Keratinocyte (primary cell): ENCODE results near the gene FBXO39. TPM values are rescaled to one million over a fixed set of nuclear protein-coding genes. Genes with fewer than 3 reads are reported as not detected.
"Not testable (repeated sequence)": the region's sequence is repeated elsewhere in the genome, so short reads cannot be mapped to it uniquely, and the experiment has no call there.

ENCODE experiments used
- DNase-seq: peaks from one replicate; pipeline ENCODE4 v3.0.0-alpha.2; 2011; ENCODE audit warnings: low read depth, missing footprints, low spot score
- FAIRE-seq: peaks from 2 replicates; lab custom pipeline; 2011; peaks lifted over from hg19 to GRCh38; lab: Jason Lieb, UNC
- H2AFZ ChIP-seq: 2 replicates; pipeline ENCODE4 v1.6.0; 2012; ENCODE audit warnings: low read length, control low read depth, inconsistent platforms; ENCODE audit not compliant: control insufficient read depth
- H3K27ac ChIP-seq: 2 replicates; pipeline ENCODE4 v1.5.1; 2011; ENCODE audit warnings: low read length; ENCODE audit not compliant: control insufficient read depth, insufficient read depth
- H3K27me3 ChIP-seq: 3 replicates; pipeline ENCODE4 v1.6.0; 2011; ENCODE audit warnings: low read length; ENCODE audit not compliant: control insufficient read depth, insufficient read depth; ENCODE audit errors: extremely low read depth
- H3K36me3 ChIP-seq, 2 experiments: 2 replicates in 1 of 2; 3 replicates in 1 of 2; pipeline ENCODE4 v1.5.1; 2011; ENCODE audit warnings: low read length in 2 of 2, mild to moderate bottlenecking in 1 of 2; ENCODE audit not compliant: control insufficient read depth in 2 of 2, insufficient read depth in 2 of 2; ENCODE audit errors: extremely low read depth in 1 of 2
- H3K4me1 ChIP-seq: 3 replicates; pipeline ENCODE4 v1.5.1; 2011; ENCODE audit warnings: low read length; ENCODE audit not compliant: control insufficient read depth, insufficient read depth; ENCODE audit errors: extremely low read depth
- H3K4me2 ChIP-seq: 3 replicates; pipeline ENCODE4 v1.6.0; 2011; ENCODE audit warnings: low read depth, low read length; ENCODE audit not compliant: control insufficient read depth, insufficient read depth; ENCODE audit errors: extremely low read depth
- H3K4me3 ChIP-seq, 3 experiments: fragments of 200-600 bp in 1 of 3; sonication (generic) in 1 of 3; 2 replicates in 2 of 3; 3 replicates in 1 of 3; pipeline ENCODE4 v1.5.1; 2011 to 2016; ENCODE audit warnings: low read length in 3 of 3, mild to moderate bottlenecking in 3 of 3, control low read depth in 2 of 3, inconsistent platforms in 1 of 3, low read depth in 1 of 3, mixed read lengths in 1 of 3, mixed run types in 1 of 3, moderate library complexity in 1 of 3; ENCODE audit not compliant: control insufficient read depth in 2 of 3, insufficient read depth in 2 of 3; ENCODE audit errors: extremely low read depth in 1 of 3
- H3K79me2 ChIP-seq: 2 replicates; pipeline ENCODE4 v1.6.0; 2012; ENCODE audit warnings: low read length; ENCODE audit not compliant: control insufficient read depth, insufficient read depth
- H3K9ac ChIP-seq: 3 replicates; pipeline ENCODE4 v1.6.0; 2011; ENCODE audit warnings: low read length; ENCODE audit not compliant: control insufficient read depth, insufficient read depth; ENCODE audit errors: extremely low read depth
- H3K9me1 ChIP-seq: 3 replicates; pipeline ENCODE4 v1.6.0; 2011; ENCODE audit warnings: low read length; ENCODE audit not compliant: control insufficient read depth, insufficient read depth; ENCODE audit errors: extremely low read depth
- H3K9me3 ChIP-seq: 2 replicates; pipeline ENCODE4 v1.5.1; 2012; ENCODE audit warnings: low read depth, low read length; ENCODE audit not compliant: control insufficient read depth
- H4K20me1 ChIP-seq: 3 replicates; pipeline ENCODE4 v1.6.0; 2011; ENCODE audit warnings: low read length; ENCODE audit not compliant: control insufficient read depth, insufficient read depth; ENCODE audit errors: extremely low read depth
- CTCF ChIP-seq, 3 experiments: IDR thresholded peaks in 1 of 3; conservative IDR thresholded peaks in 1 of 3; optimal IDR thresholded peaks in 1 of 3; 2 replicates in 2 of 3; 3 replicates in 1 of 3; pipeline versions ENCODE3 to v1.5.1; 2011; ENCODE audit warnings: low read length in 3 of 3, mild to moderate bottlenecking in 3 of 3, moderate library complexity in 2 of 3, control low read depth in 1 of 3, inconsistent platforms in 1 of 3; ENCODE audit not compliant: insufficient read depth in 2 of 3; ENCODE audit errors: extremely low read depth in 1 of 3
- EZH2 ChIP-seq: IDR thresholded peaks from one replicate; pipeline ENCODE4 v1.6.1; 2012; ENCODE audit warnings: inconsistent platforms, mild to moderate bottlenecking, low read length, moderate library complexity
- dilution Hi-C: fragments of 300-500 bp; cut with MboI; formaldehyde crosslinking; loops from one replicate; pipeline ENCODE4 v1.7.0; 2020; ENCODE audit warnings: low sequenced_read_pairs; ENCODE audit not compliant: extremely low pct_ligation_motif_present
- polyA minus RNA-seq, 3 experiments: library from RNA; depleted of rRNA, polyadenylated mRNA; stranded (reverse); fragments of >200 nt; gene quantifications; 1 replicate in 1 of 3; 2 replicates in 1 of 3; 3 replicates in 1 of 3; pipeline ENCODE4 v1.2.3, GENCODE V29; 2011
- polyA plus RNA-seq, 5 experiments: library from polyadenylated mRNA; depleted of rRNA in 3 of 5; stranded (reverse) in 3 of 5; stranded (forward) in 1 of 5; unstranded in 1 of 5; fragments of >200 nt; gene quantifications; 1 replicate in 1 of 5; 2 replicates in 3 of 5; 3 replicates in 1 of 5; pipeline versions ENCODE4 v1.2.1 to v1.2.3, GENCODE V29; 2011 to 2012; ENCODE audit warnings: missing spikeins in 2 of 5, low read depth in 1 of 5, low replicate concordance in 1 of 5

Gene FBXO39
- polyA plus RNA-seq = 1.9 to 3.3 TPM (median 2.5 TPM) in 3 replicates
- 0.61 TPM for polyA plus RNA-seq (2011; ENCODE audit: low read depth)
- 1.5 and 2.4 TPM in 2 replicates for polyA plus RNA-seq (2011; cell fraction: cytosol; rRNA removed)
- polyA plus RNA-seq (2011; cell fraction: nucleus; rRNA removed) = 3.9 and 4.4 TPM in 2 replicates
- polyA plus RNA-seq (2012; ENCODE audit: low replicate concordance) = 0.27 and 1.1 TPM in 2 replicates
- polyA minus RNA-seq = 0.92 to 2.1 TPM in 2 of 3 replicates, not detected in the other
- polyA minus RNA-seq (2011; cell fraction: cytosol; rRNA and poly(A)+ RNA removed) = not detected
- 1.5 and 1.9 TPM in 2 replicates for polyA minus RNA-seq (2011; cell fraction: nucleus; rRNA and poly(A)+ RNA removed)

GRCh38 chr17:6775871-6776405, at the start of gene FBXO39:
Gene FBXO39 (plus strand): TSS chr17:6776215. CDS start chr17:6779869, 3,654 bp downstream.
- TF ChIP-seq EZH2 = no peak
- no peak for TF ChIP-seq CTCF (optimal IDR thresholded peaks at IDR 0.05 in 1 of 3, IDR thresholded peaks at IDR 0.05 in 1 of 3, conservative IDR thresholded peaks at IDR 0.05 in 1 of 3; ENCODE audit: extremely low read depth in 1 of 3, insufficient read depth in 2 of 3, low read length in 3 of 3)
- Histone ChIP-seq H3K27ac (no peak within 1 kb of the TSS), H3K9me1 (no peaks in the 10 kb centered on the region), H3K36me3 (peaks cover 0 to 2% of the 10 kb centered on the region in 2 experiments), H3K9ac (no peak within 1 kb of the TSS), H3K79me2 (no peaks in the 10 kb centered on the region), H3K4me1 (no peaks in the 10 kb centered on the region), H3K9me3 (no peaks in the 10 kb centered on the region), H4K20me1 (no peaks in the 10 kb centered on the region), H3K4me2 (peak within 1 kb of the TSS; percentile 54), H3K27me3 (peaks cover 14% of the 10 kb centered on the region), H3K4me3 (peak within 1 kb of the TSS in 2 of 3 experiments; percentile 6 to 38), H2AFZ (peak within 1 kb of the TSS; percentile 11)
- DNase-seq (no peak), FAIRE-seq (no peak)
- dilution Hi-C loops = no loop called here

DNA sequence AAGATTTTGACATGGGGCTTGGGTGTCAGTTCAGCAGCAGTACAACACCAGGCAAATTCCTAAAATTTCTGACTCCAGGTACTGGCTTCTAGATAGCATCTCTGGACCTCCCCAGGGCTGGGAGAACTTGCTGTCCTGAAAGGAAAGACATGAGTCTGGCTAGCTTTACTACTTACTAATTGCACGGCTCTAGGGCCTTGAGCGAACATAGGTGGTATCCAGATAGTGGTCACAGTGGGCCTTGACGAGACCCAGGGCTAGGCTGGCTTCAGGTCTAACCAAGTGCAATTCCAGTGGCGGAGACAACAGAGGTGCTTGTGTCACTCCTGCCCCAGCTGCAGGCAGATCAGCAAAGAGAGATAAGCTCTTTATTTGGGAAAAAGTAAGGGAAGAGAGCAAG, 46.5 kb upstream of the FBXO39 start:
- Histone ChIP-seq H3K79me2 (no peaks in the 10 kb centered on the region), H3K9ac (no peak overlapping the region), H3K27me3 (no peaks in the 10 kb centered on the region), H3K4me2 (no peak overlapping the region), H3K36me3 (no peaks in the 10 kb centered on the region), H3K4me3 (no peak overlapping the region), H3K27ac (no peak overlapping the region), H3K4me1 (no peaks in the 10 kb centered on the region), H3K9me1 (no peaks in the 10 kb centered on the region), H2AFZ (no peak overlapping the region), H3K9me3 (no peaks in the 10 kb centered on the region), H4K20me1 (no peaks in the 10 kb centered on the region)
- no peak for DNase-seq
- FAIRE-seq = no peak
- TF ChIP-seq EZH2 (no peak), CTCF (optimal IDR thresholded peaks at IDR 0.05 in 1 of 3, IDR thresholded peaks at IDR 0.05 in 1 of 3, conservative IDR thresholded peaks at IDR 0.05 in 1 of 3; ENCODE audit: extremely low read depth in 1 of 3, insufficient read depth in 2 of 3, low read length in 3 of 3) (no peak)
- dilution Hi-C loops = no loop called here

GRCh38 chr17:6746665-6747064, 29.4 kb upstream of the FBXO39 start:
- H3K4me3 ChIP-seq, H3K27me3 ChIP-seq, H3K27ac ChIP-seq, H3K79me2 ChIP-seq, H3K9ac ChIP-seq, H3K4me2 ChIP-seq, dilution Hi-C loops, H3K9me1 ChIP-seq, FAIRE-seq, H3K36me3 ChIP-seq, H3K4me1 ChIP-seq, H3K9me3 ChIP-seq, H2AFZ ChIP-seq, H4K20me1 ChIP-seq, DNase-seq: not testable (repeated sequence)
